Activated CD8-positive, alpha-beta memory T cell treated with anti-CD3 and anti-CD28 coated beads, Interleukin-2, amount 50 U/mL, for 1 hour (primary cell): ENCODE results near the gene PTPRR.
"Not testable (repeated sequence)": the region's sequence is repeated elsewhere in the genome, so short reads cannot be mapped to it uniquely, and the experiment has no call there.

Experiments used
- DNase-seq: peaks from one replicate; pipeline ENCODE4 v3.0.0-alpha.2; 2020; ENCODE audit errors: extremely low read depth

Gene PTPRR

GRCh38 chr12:70840656-70841350 is 79.7 kb downstream of the PTPRR start:
- DNase-seq: no peak

- DNase-seq: no peak
Measured at GRCh38 chr12:70839544-70839943, 81.0 kb downstream of the PTPRR start.

GRCh38 chr12:70838127-70838526 is 82.4 kb downstream of the PTPRR start:
- no peak for DNase-seq

GRCh38 chr12:70837026-70837425 is 83.5 kb downstream of the PTPRR start:
- no peak for DNase-seq

- DNase-seq: no peak
Measured at GRCh38 chr12:70835948-70836347, 84.6 kb downstream of the PTPRR start.

- DNase-seq: no peak
Measured at GRCh38 chr12:70831543-70831942, 89.0 kb downstream of the PTPRR start.

- DNase-seq: no peak
Measured at GRCh38 chr12:70830221-70831061, 90.1 kb downstream of the PTPRR start.

GRCh38 chr12:70829070-70829469 is 91.5 kb downstream of the PTPRR start:
- DNase-seq: no peak

- DNase-seq: no peak
Measured at GRCh38 chr12:70828351-70828750, 92.2 kb downstream of the PTPRR start.

- DNase-seq: no peak
Measured at GRCh38 chr12:70826156-70826555, 94.4 kb downstream of the PTPRR start.

- DNase-seq: no peak
Measured at GRCh38 chr12:70824511-70824910, 96.0 kb downstream of the PTPRR start.

GRCh38 chr12:70823182-70823976 is 97.2 kb downstream of the PTPRR start:
- DNase-seq: no peak

- DNase-seq: no peak
Measured at GRCh38 chr12:70822412-70822811, 98.1 kb downstream of the PTPRR start.

GRCh38 chr12:70815971-70816391 is 104.6 kb downstream of the PTPRR start:
- no peak for DNase-seq

- no peak for DNase-seq
Measured at GRCh38 chr12:70815056-70815455, 105.5 kb downstream of the PTPRR start.

- DNase-seq: no peak
Measured at GRCh38 chr12:70813559-70813958, 107.0 kb downstream of the PTPRR start.

GRCh38 chr12:70812136-70812535 is 108.4 kb downstream of the PTPRR start:
- no peak for DNase-seq

- DNase-seq: no peak
Measured at GRCh38 chr12:70809887-70810286, 110.7 kb downstream of the PTPRR start.

GRCh38 chr12:70807993-70808392 is 112.5 kb downstream of the PTPRR start:
- not testable (repeated sequence) for DNase-seq

GRCh38 chr12:70806827-70807226 is 113.7 kb downstream of the PTPRR start:
- no peak for DNase-seq

- no peak for DNase-seq
Measured at GRCh38 chr12:70806043-70806442, 114.5 kb downstream of the PTPRR start.

- DNase-seq: no peak
Measured at GRCh38 chr12:70798016-70798783, 122.3 kb downstream of the PTPRR start.
